Stomach (tissue), 9 donors: ENCODE results near the gene DHX32. TPM values are rescaled to one million over a fixed set of nuclear protein-coding genes. Genes with fewer than 3 reads are reported as not detected.

Experiments used
- DNase-seq, 2 donors: peaks; one replicate each; pipeline versions ENCODE4 v3.0.0 to v3.0.0-alpha.2; 2013 to 2019
- H3K27ac ChIP-seq, 5 donors: fragments of 200-600 bp in 4 of 5; sonication (generic) in 4 of 5; one replicate each; pipeline ENCODE4 v1.5.1; 2013 to 2019; ENCODE audit warnings: mild to moderate bottlenecking in 1 of 5, moderate library complexity in 1 of 5
- H3K27me3 ChIP-seq, 3 donors: fragments of 200-600 bp; sonication (generic); one replicate each; pipeline ENCODE4 v1.5.1; 2017 to 2019; ENCODE audit warnings: mixed run types in 1 of 3
- H3K36me3 ChIP-seq, 4 donors: fragments of 200-600 bp; sonication (generic); 1 replicate in 3 of 4; 2 replicates in 1 of 4; pipeline ENCODE4 v1.5.1; 2016 to 2019
- H3K4me1 ChIP-seq, 4 donors: fragments of 200-600 bp; sonication (generic); one replicate each; pipeline ENCODE4 v1.5.1; 2016 to 2019
- H3K4me3 ChIP-seq, 4 donors: fragments of 200-600 bp; sonication (generic) in 3 of 4; one replicate each; pipeline ENCODE4 v1.5.1; 2016 to 2019; ENCODE audit warnings: mild to moderate bottlenecking in 1 of 4
- H3K9me3 ChIP-seq, 4 donors: fragments of 200-600 bp; sonication (generic); one replicate each; pipeline ENCODE4 v1.5.1; 2016 to 2019
- EP300 ChIP-seq: sonication (generic); formaldehyde crosslinking; IDR thresholded peaks from one replicate; pipeline ENCODE4 v1.6.1; 2017; ENCODE audit warnings: antibody characterized with exemption
- POLR2A ChIP-seq, 4 donors: fragments of 450-650 bp; IDR thresholded peaks; one replicate each; pipeline ENCODE4 v1.6.1; 2016; ENCODE audit warnings: antibody characterized with exemption in 4 of 4, control low read depth in 2 of 4, mild to moderate bottlenecking in 1 of 4, moderate library complexity in 1 of 4
- POLR2AphosphoS5 ChIP-seq, 3 donors: sonication (generic); formaldehyde crosslinking; IDR thresholded peaks; one replicate each; pipeline ENCODE4 v1.6.1; 2016; ENCODE audit warnings: antibody characterized with exemption in 3 of 3
- WGBS, 5 donors: extraction: QIAGEN DNeasy Blood & Tissue Kit in 3 of 5; methylation state at CpG; one replicate each; pipeline versions ENCODE4 v1.1.5 to v1.1.7; 2013 to 2018; 5-methylcytosine and 5-hydroxymethylcytosine counted together
- intact Hi-C: fragments of 100-400 bp; cut with DNase I; formaldehyde crosslinking; loops from one replicate; pipeline ENCODE4 v1.15.1; 2023; ENCODE audit warnings: low total_unique reads
- polyA plus RNA-seq, 3 donors: library from polyadenylated mRNA; stranded (reverse); fragments of 200-250 nt; gene quantifications; one replicate each; pipeline ENCODE4 v1.2.3, GENCODE V29; 2013
- total RNA-seq, 5 donors: library from RNA; depleted of rRNA; stranded (reverse); fragments of >200 nt; gene quantifications; one replicate each; pipeline versions ENCODE4 v1.1.0 to v1.2.3, GENCODE V29; 2014 to 2016
- TF ChIP-seq, protein P1 (sequence below), 7 experiments: fragments of 450-650 bp in 4 of 7; fragments of 200-600 bp in 3 of 7; sonication (generic) in 3 of 7; IDR thresholded peaks; one replicate each; pipeline ENCODE4 v1.5.1; 2016 to 2019; ENCODE audit warnings: antibody characterized with exemption in 7 of 7, control low read depth in 2 of 7, mild to moderate bottlenecking in 1 of 7
- donor health status: healthy with polysubstance abuse.
- donor health status: Bipolar disorder and iron deficiency.
- donor health status: healthy.

Gene DHX32
- total and polyA plus RNA-seq, 8 donors = 23.7 to 70.1 (median 33.6) TPM

DNA sequence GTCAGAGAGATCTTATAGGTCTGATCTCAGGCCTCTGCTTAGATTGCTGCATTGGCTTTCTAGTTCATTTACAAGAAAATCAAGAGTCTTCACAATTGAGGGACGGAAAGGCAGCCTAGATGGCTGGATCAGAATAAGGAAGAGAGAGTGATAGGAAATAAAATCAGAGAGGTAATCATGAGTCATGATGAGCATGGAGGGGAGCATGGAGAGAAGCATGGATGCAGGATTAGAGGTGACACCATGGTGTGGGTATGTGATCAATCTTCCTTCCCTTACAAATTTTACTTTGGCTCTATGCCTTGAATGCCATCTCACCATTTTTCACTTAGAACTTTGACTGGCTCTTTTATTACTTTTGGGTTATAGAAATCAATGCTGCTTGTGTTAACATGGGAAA is 56.4 kb downstream of the DHX32 start:
- Histone ChIP-seq H3K4me3 (peak overlapping the region; percentile 83 to 96 (median 90)), H3K27ac (peak overlapping the region in 3 of 5 donors; percentile 86 to 90 (median 89)), H3K9me3 (no peaks in the 10 kb centered on the region), H3K36me3 (peaks cover 23 to 33% (median 32%) of the 10 kb centered on the region in 4 donors), H3K4me1 (peaks cover 31 to 57% (median 45%) of the 10 kb centered on the region in 4 donors), H3K27me3 (no peaks in the 10 kb centered on the region)
- DNase-seq = no peak
- 52 to 78% (median 65%) methylated on average over 1 of the region's 1 CpG for WGBS, 5 donors
- intact Hi-C loops = no loop called here
- TF ChIP-seq EP300 (no peak), POLR2A (IDR thresholded peaks at IDR 0.05) (no peak), POLR2AphosphoS5 (IDR thresholded peaks at IDR 0.05) (no peak)
- TF ChIP-seq, protein P1, sequence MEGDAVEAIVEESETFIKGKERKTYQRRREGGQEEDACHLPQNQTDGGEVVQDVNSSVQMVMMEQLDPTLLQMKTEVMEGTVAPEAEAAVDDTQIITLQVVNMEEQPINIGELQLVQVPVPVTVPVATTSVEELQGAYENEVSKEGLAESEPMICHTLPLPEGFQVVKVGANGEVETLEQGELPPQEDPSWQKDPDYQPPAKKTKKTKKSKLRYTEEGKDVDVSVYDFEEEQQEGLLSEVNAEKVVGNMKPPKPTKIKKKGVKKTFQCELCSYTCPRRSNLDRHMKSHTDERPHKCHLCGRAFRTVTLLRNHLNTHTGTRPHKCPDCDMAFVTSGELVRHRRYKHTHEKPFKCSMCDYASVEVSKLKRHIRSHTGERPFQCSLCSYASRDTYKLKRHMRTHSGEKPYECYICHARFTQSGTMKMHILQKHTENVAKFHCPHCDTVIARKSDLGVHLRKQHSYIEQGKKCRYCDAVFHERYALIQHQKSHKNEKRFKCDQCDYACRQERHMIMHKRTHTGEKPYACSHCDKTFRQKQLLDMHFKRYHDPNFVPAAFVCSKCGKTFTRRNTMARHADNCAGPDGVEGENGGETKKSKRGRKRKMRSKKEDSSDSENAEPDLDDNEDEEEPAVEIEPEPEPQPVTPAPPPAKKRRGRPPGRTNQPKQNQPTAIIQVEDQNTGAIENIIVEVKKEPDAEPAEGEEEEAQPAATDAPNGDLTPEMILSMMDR (IDR thresholded peaks at IDR 0.05) = no peak

DNA sequence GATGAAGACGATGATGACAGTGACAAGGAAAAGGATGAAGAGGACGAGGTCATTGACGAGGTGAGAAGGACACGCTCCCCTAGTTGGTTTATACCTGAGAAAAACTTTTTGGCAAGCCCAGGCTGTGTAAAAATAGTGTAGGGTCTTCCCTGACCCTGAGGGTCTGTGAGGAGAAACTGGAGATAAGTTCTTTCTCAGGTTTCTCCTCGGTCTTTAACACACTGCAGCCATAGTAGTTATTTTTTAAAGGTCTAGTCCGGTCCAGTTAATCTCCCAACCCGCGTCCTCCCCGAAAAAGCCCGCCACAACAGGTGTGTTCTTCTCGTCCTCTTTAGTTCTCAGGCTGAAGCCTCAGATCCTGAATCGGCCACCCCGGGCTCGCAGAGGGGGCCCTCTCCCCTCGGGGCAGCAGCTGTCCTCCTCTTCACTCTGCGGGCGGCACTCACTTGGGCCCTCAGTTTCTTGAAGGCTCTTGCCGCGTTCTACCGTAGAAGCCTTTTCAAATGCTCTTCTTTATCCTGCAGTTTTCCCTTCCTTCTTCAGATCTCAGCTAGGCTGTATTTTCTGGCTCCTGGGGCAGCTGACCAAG is 57.3 kb downstream of the DHX32 start:
- peak in 1 of 2 donors; percentile 20 for DNase-seq
- TF ChIP-seq POLR2AphosphoS5 (IDR thresholded peaks at IDR 0.05) (no peak), POLR2A (IDR thresholded peaks at IDR 0.05) (no peak), EP300 (no peak)
- TF ChIP-seq, protein P1 (IDR thresholded peaks at IDR 0.05) = no peak
- H3K4me3 ChIP-seq = peak overlapping the region; percentile 83 to 96 (median 90)
- peaks cover 31 to 57% (median 45%) of the 10 kb centered on the region in 4 donors for H3K4me1 ChIP-seq
- no peaks in the 10 kb centered on the region for H3K9me3 ChIP-seq
- peak overlapping the region; percentile 86 to 90 (median 89) for H3K27ac ChIP-seq
- peaks cover 14 to 23% (median 22%) of the 10 kb centered on the region in 4 donors for H3K36me3 ChIP-seq
- whole genome bisulfite sequencing, 5 donors = 0% methylated on average over 20 of the region's 20 CpGs
- H3K27me3 ChIP-seq = no peaks in the 10 kb centered on the region
- intact Hi-C loops = no loop called here

DNA sequence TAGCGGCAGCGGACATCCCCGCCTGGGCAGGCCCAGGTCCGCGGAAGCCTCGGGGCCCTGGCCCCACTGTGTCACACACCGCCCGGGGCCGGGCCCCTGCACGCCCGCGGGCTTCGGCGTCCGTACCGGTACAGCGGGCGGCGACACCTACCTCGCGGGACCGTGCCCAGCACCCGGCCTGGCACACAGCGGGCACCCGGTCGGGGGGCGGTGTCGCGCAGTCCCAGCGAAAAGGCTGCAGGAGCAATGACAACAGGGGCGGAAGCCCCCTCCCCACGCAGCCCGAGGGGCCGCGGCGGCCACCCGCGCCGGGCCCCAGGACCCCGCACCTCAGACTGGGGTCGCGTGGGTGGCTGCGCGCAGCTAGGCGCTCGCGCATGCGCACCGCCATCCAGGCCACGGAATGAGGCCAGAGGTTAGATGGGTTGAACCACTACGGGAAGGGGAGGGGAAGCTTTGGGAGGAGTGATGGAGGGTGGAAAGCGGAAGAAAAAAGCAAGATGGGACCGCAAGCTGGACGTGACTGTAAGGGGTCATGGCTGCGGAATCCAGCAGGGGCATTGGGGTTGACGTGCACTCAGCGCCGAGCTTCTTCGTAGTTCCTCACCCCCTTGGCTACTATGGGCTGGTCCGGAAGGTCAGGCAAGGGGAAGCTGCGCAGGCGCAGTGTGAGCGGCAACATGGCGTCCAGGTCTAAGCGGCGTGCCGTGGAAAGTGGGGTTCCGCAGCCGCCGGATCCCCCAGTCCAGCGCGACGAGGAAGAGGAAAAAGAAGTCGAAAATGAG is 58.0 kb downstream of the DHX32 start, which contains the start of the genes BCCIP and UROS:
Gene BCCIP (plus strand): TSS at position 669 of the 785 bp plus-strand sequence. CDS start 12 bp downstream, at position 681.
Gene UROS (minus strand): TSS at position 381 of the 785 bp plus-strand sequence. CDS start 6,759 bp downstream, outside the sequence.
- no peaks in the 10 kb centered on the region for H3K9me3 ChIP-seq
- 0 to 1% (median 0%) methylated on average over 57 to 74 of the region's 74 CpGs for WGBS, 5 donors
- peak within 1 kb of the TSS; percentile 83 to 96 (median 90) for H3K4me3 ChIP-seq
- peaks cover 7 to 16% (median 16%) of the 10 kb centered on the region in 4 donors for H3K36me3 ChIP-seq
- TF ChIP-seq POLR2A (IDR thresholded peaks at IDR 0.05) (no peak), POLR2AphosphoS5 (IDR thresholded peaks at IDR 0.05) (peak; percentile 35 to 86 (median 73)), EP300 (no peak)
- TF ChIP-seq, protein P1 (IDR thresholded peaks at IDR 0.05) = peak in 1 of 7 experiments; percentile 21
- H3K27ac ChIP-seq = peak within 1 kb of the TSS; percentile 86 to 90 (median 89)
- peaks cover 31 to 57% (median 45%) of the 10 kb centered on the region in 4 donors for H3K4me1 ChIP-seq
- no peaks in the 10 kb centered on the region for H3K27me3 ChIP-seq
- DNase-seq = peak; percentile 93 to 96
- intact Hi-C loops = no loop called here

DNA sequence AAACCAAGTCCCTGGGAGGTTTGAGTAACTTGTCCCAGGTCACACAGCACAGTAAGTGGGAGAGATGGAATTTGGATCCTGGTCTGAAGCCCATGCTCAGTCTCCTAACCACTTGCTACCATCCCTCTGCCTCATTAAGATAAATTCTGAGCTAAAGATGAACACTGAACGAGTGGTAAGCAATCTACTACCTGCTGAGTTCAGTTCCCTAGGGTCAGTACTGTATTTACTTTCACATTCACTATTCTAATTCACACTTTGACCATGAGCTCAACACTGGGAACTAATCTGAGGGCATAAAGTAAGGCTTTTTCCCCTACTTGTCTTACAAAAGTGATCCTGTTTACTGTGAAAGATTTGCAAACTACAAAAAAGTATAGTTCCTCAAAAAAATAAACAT is 60.4 kb downstream of the DHX32 start:
- H3K27ac ChIP-seq = peak overlapping the region in 1 of 5 donors; percentile 16
- WGBS, 5 donors = 22 to 50% (median 31%) methylated on average over 1 of the region's 1 CpG
- H3K4me1 ChIP-seq = peaks cover 23 to 43% (median 37%) of the 10 kb centered on the region in 4 donors
- H3K9me3 ChIP-seq = no peaks in the 10 kb centered on the region
- TF ChIP-seq, protein P1 (IDR thresholded peaks at IDR 0.05) = no peak
- TF ChIP-seq EP300 (no peak), POLR2A (IDR thresholded peaks at IDR 0.05) (no peak), POLR2AphosphoS5 (IDR thresholded peaks at IDR 0.05) (no peak)
- H3K27me3 ChIP-seq = no peaks in the 10 kb centered on the region
- intact Hi-C loops = no loop called here
- H3K4me3 ChIP-seq = no peak overlapping the region
- no peak for DNase-seq
- H3K36me3 ChIP-seq = peaks cover 0 to 8% (median 6%) of the 10 kb centered on the region in 4 donors
